ENCODE results near the gene DMRT1.

DMRT1 gene

DNA sequence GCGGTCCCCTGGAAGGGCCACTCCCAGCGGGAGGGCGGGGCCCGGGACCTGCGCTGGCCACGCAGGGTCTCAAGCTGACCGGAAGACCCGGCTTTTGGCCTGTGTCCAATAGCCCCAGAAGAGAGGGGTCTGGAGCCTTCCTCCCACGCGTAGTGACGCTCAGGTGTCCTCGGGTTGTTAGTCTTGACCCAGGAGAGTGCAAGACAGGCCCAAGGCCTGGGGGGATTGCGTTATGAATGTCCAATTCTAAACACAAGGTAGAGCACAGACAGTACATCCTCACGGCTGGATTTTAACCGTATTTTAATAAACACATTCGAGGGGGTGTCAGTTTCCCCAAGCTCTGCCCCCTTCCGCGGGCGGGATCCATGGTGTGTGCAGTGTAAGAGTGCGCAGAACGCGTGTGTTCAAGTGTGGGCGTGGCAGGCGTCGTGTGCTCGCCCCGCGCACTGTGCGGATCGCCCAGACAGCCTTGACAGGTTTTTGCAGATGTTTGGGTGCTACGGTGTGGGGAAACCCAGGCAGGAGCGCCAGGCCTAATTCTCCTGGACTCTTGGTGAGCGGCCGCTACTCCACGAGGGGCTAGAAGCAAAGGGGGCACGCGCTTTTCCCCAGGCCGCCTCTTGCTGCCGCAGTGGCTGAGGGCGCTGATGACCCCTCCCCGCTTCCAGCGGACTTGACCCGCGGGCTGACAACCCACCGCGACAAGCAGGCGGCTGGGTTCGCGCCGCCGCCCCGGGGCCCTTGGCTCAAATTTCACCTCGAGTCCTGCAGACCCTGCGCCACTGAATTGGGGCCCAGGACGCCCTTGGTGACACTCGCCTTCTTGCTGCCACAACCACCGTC, 128.9 kb downstream of the DMRT1 start:
- no peak for DNase-seq (ENCODE audit: low read depth in 2 of 2)

DNA sequence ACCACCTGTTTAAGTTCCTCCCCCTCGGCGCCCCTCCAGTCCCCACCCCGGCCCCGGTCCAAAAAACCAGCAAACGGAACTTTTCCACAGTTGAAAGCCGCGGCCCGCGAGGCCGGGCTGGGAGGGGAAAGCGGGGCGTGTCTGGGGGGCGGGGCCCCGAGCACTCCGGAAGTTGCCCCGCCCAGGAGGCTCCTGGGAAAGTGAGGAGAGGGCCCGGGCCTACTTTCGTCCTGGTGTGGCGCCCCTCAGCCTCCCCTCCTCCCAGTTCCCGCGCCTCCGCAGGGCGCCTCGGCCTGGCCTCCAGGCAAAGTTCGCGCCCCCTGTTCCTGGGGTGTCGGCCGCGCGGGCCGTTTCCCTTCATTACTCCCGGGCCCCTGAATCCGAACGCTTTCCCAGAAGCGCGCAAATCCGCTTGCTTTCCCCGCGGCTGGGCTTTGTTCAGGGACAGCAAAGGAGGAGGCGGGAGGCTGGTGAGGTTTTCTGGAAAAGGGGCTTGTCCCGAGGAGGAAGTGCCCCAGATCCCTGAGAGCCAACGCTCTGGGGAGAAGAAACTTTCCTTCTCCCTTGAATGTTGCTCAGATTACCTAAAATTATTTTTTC, 130.5 kb downstream of the DMRT1 start:
- no peak for DNase-seq (ENCODE audit: low read depth in 2 of 2)

DNA sequence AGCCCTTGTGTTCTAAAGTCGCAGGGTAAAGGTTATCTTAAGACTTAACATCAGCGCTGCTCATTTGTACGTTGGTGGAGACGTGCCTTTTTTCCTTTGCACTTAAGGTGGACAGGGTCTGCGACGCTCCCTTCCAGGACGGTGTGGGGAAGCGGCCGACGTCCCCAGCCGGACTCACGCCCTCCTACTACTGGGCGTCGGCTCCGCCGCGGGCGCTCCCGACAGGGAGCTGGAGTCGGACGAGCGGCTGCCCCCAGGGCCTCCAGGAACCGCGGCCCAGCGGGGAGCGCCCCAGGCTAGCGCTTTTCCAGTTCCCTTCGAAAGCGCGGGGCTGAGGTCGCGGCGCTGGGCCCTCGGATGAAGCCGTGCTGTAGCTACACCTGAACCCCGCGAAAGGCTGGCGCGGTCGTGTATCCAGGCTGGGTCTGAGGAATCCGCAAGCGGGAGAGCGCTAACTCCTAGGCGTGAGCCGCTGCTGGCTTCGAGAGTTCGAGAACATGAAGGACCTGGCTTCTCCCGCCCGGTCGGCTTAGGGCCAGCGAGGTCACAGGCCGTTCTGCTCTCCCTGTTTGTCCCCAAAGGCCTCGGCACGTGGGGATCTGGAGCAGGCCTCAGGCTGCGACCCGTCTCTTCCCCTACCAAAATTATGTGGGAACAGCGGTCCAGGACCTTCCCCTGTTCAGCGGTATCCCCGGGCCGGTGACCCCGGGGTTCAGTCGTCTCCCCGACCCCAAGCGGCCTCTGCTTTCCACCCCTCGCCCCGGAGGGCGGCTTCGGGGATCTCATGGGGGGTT, 131.2 kb downstream of the DMRT1 start:
- no peak for DNase-seq (ENCODE audit: low read depth in 2 of 2)

DNA sequence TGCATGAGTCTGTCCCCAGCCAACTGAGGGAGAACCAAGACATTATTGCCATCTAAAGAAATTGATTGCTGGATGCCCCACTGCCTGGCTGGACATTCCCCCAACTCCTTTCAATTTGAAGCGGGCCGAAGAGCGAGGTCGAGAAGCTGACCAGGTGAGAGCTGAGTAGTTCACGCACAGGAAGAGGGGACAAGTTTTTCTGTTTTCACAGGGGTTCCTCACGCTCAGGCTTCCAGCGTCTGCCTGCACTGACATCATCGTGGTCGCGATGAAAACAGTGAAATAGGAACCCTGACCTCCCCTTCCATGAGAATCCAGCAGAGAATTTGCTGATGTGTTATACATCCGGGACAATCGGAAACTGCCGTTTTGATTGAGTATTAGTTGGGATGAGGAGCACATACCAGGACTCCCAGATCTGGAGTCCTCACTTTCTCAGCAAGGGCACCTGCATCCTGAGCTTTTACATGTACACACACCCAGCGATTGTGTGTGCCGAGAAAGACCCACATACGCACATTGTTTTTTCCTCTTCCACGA, 131.9 kb downstream of the DMRT1 start:
- DNase-seq (ENCODE audit: low read depth in 2 of 2): no peak

DNA sequence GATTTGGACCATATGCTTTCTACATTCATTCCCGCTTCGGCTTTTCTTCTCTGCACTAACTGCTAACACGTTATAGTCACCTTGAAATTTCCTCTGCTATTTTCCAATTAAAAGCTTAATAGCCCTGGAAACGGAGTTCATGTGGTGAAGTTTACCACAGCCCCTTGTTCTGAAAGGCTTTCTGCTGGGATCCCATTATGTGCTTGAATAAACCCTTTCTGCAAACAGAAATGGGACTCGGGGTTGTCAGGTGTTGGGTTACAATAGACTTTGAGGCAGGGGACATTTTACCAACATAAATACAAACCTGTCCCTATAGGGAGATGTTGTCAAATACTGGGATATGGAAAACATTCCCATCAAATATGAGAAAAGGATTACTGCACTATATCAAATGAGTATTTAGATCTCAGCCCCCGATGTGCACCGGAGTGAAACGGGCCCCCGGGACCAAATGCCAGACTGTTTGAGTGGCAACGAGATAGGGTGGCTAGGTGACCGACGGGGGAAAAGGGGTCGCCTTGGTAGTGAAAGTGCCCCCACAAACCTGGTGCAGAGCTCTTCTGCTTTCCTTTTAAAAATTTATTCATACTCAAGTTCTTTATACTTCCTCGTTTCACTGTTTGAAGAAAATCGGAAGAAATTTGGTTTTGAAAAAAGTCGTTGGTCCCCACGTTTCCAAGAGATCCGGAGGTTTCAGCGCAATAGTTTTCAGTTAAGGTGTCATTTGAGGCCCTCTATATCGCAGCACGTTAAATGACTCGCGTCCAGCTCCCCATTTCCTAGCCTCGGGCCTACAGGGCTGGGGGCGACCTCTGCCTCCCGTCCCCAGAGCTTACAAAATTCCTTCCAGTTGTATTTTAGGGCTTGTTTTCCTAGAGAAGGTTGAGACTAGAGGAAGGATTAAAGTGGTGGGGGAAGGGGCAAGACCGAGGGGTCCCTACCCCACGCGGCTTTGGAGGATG, 132.8 kb downstream of the DMRT1 start:
- no peak for DNase-seq (ENCODE audit: low read depth in 2 of 2)

DNA sequence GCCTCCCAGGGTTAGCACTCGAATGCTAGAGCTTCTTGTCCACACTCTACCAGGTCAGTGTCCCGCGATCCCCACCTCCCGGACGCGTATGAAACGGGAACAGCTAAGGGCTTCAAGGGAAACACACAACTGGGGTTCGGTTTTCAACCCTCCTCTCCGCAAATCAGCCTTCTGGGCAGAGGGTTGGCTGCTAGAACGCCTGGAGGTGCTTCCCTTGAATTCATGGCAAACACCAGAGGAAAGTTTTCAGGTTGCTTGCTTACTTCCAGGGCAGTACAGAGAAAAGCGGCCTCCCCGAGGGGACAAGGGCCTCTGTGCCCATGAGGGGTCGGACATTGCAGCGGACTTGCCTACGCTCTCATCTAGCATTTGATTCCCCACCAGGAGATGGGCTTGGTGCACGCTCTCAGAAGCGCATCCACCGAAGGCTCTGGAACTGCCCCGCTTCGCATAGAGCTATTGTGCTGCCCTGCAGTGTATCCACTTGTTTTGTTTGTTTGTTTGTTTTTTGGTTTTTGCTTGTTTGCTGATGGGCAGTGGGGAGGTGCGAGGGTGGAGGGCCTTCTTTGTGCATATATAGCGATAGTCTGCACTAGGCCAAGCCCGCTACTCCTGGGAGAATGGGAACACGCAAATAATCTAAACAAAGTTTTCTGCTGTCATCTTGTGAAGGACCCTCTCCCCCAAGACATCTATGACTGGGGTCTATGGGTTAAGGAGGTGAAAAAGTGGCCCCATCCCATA, 133.7 kb downstream of the DMRT1 start:
- no peak for DNase-seq (ENCODE audit: low read depth in 2 of 2)

DNA sequence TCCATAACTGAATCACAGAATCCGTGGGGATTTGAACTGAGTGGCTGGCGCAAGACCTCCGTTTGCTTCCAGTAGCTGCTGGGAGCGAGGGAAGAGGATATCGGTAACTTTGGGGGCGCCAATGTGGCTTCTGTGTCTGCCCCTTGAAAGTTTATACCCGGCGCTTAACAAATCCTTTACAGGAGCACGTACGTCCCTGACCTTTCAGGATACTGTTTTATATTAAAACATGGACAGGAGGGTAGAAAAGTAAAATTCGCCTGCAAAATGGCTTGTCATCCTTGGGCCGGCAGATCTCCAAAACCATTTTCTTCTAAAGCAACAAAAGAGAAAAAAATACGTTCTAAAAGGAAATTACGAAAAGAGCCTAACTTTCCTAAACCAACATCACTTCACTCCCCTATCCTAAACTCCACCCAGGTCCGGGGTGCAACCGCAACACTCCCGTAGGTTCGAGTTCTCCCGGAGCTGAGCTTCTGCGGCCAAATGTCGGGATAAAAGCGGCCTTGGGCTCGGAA, 134.3 kb downstream of the DMRT1 start:
- no peak for DNase-seq (ENCODE audit: low read depth in 2 of 2)

DNA sequence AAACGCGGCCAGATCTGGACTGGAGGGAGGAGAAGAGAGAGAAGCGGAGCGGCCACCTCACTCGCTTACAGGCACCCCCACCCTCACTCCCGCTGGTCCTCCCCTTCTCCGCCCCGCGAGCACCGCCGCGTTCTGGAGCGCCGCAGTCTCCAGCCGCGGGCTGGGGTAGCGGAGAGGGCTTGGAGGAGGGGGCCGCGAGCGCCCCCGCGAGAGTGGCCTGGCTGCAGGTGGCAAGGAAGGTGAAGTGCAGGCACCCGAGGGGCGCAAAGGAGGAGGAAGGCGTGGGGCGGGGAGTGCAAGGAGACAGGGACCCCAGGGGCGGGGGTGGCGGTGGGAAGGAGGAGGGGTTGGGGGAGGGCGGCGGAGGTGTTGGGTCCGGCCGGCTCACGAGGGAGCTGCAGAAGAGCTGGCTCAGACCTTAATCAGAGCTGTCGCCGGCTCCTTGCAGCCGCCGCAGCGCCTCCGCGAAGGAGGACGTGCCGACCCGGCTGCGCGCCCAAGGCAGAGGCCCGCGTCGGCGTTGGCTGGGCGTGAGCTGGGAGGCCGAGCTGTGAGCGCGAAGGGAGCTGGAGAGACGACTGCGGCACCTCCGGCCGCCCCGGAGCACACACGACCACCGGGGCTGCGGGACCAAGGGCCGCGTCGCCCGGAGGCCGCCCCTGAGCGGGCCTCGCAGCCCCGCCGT, 134.9 kb downstream of the DMRT1 start, which contains the start of gene DMRT3:
Gene DMRT3 (plus strand): TSS at position 398 of the 685 bp plus-strand sequence. CDS start 347 bp downstream, outside the sequence.
- DNase-seq (ENCODE audit: low read depth in 2 of 2): no peak

DNA sequence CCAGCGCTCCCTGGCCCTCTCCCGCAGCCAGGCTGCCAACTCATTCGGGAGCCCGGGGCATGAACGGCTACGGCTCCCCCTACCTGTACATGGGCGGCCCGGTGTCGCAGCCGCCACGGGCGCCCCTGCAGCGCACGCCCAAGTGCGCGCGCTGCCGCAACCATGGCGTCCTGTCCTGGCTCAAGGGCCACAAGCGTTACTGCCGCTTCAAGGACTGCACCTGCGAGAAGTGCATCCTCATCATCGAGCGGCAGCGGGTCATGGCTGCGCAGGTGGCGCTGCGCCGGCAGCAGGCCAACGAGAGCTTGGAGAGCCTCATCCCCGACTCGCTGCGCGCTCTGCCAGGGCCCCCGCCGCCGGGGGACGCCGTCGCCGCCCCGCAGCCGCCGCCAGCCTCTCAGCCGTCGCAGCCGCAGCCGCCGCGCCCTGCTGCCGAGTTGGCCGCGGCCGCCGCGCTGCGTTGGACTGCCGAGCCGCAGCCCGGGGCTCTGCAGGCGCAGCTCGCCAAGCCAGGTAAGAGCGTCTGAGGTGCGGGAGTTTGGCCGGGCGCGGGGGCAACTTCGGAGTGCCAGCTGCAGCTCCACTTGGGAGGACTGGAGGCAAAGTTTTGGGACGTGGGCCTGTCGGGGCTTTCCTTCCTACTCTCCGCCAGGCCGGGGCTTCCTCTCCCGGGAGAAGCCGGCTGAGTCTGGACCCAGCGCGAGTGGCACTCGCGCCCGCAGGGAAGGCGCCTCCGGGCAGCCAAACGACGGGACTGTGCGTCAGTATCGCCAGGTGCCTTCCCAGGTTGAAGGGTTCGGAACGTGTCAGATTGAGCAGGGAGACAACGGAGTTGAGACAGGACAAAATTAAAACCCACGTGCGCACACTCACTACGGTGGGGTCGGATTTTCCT, 135.7 kb downstream of the DMRT1 start:
- no peak for DNase-seq (ENCODE audit: low read depth in 2 of 2)

DNA sequence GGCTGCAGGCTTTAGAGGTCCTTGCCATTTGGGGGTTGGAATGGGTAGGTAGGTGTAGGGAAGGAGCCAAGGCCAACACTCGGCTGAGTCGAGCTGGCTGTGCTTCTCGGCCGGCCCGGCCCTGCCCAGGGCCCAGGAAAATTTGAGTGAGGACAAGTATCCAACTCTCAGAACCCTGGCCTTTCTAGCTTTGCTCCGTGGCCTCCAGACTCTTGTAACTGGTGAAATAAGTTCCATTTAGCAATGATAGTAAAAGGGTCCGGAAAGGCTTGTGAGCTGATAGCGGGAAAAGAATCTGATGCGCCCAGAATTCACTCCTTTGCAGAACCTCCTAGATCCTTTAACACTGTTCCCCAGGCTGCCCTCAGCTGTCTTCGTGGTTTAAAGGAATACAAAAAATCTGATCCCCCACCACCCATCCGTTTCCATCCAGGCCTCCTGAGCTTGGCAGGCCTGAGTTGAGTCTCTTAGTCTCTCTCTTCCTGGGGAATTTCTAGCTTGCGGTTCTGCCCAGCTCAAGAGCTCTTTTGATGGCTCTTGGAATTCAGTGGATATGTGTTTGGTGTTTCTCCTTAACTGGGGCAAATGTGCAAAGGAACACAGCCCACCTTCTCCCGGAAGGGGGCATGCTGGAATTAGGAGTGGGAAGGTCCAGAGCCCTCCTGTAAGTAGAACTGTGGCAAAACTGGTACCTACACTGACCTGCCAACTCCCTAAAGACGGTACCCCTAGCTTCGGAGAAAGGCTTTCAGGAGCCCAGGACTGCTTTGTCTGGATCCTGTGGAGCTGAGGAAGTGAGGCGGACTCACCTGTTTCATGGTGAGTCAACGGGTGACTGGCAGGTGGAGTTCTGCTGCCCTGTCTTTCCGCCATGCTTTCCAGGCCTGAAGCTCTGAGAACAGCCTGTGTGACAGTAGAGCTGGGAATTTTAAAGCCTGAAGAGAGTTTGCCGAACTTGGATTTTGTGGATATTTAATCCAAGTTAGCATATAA, 136.6 kb downstream of the DMRT1 start:
- DNase-seq (ENCODE audit: low read depth in 2 of 2): no peak

DNA sequence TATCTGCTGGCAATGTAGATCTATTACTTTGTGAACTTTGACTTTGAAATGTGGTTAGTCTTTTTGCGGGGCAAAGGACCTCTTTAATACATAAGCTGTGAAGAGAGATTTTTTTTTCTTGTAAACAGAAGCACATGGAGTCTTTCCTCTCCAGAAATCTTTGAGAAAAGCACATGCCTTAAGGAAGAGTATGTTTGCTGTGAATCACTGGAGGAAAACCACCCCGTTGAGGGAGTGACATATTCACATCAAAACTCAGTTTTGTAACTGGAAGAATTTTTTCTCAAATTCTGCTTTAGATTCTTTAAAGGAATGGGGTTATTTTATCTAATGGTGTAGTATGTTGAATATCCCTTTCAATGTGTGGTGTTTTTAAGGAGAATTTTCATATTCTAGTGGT, 138.5 kb downstream of the DMRT1 start:
- no peak for DNase-seq (ENCODE audit: low read depth in 2 of 2)

DNA sequence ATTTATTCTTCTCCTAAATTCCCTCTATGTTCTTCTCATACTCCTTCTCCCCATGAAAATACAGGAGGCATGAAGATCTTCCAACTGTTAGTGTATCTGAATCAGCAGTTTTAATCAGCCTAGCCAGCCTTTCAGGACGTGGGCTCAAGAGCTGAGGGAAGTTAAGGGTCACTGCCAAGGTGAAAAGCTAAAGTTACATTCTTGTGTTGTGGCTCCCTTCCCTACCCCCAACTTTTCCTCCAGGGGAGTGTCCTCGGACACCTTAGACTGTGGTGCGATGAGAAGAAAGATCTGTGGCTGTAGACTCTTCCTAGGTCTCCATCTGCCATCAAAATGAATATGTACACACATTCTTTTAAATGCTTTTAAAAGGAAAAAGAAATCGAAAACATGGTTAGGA, 139.1 kb downstream of the DMRT1 start:
- DNase-seq (ENCODE audit: low read depth in 2 of 2): no peak

DNA sequence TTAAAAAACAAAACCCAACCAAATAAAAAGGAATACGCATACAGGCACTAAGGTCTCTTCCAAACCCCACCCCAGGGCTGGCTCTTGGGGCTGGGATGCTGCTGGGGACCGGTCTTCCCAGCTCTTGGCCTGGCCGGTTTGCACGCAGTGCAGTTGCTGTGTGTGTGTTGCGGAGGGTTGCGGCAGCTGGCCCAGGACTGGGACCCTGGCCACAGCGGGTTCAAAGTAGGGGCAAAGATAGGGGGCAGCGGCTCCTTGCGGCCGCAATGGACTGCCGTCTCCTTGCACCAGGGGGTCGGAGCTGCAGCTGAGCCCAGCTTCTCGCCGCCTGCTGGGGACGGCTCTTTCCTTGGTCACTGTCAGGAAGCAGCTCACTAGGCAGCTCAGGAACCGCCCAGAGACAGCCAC, 140.0 kb downstream of the DMRT1 start:
- no peak for DNase-seq (ENCODE audit: low read depth in 2 of 2)

DNA sequence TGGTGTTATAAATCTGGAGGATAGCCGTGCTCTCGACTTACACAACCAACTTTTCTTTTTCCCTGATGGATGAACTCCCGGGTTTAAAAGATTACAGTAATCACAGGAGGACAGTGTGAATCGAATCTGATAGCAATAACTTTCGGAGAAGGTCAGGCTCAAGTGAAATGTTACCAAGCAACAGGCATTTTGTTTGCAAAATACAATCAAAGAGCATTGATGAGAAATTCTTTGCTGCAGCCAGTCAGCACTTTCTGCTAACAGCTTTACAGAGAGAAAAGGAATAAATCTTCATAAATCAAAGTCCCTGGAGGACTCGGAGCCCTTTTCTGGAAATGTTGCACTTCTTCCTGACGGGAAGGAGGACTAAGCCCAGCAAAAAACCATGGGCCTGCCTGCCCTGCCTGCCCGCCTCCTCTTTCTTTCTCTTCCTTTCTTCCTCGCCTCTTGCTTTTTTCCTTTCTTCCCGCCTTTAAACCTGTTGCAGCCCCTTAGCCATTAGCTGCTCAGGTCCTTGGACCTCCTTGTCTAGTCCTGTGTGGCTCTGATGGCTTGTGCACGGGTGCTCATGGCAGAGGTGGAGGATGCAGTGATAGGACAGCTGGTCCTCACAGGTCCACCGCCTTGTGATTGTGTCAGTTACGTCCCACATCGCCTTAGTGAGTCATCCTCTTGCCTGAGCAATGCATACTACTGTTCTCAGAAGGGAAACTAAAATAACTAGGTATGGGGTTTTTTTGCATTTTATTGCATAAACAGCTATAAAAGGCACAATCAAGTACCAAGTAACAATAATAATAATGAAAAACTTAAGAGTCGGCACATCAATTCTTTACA, 141.1 kb downstream of the DMRT1 start:
- DNase-seq (ENCODE audit: low read depth in 2 of 2): no peak

DNA sequence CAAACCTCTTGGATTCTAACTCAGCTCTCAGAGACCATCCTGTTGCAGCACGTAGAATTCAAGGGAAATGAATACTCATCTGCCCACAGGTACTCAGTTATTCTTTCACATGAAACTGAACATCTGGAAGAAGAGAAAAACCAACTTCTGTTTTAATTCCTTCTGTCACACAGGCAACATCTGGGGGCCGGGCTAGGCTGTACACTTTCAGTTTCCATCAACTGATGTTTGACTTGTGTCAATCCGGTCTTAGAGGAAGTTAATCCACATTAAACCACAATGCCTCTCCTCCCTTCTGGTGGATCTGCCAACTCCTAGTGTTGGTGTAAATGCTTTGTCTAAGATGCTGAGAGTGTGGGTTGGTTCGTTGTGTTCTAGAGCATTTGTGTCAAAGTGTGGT, 152.5 kb downstream of the DMRT1 start:
- DNase-seq (ENCODE audit: low read depth in 2 of 2): no peak

DNA sequence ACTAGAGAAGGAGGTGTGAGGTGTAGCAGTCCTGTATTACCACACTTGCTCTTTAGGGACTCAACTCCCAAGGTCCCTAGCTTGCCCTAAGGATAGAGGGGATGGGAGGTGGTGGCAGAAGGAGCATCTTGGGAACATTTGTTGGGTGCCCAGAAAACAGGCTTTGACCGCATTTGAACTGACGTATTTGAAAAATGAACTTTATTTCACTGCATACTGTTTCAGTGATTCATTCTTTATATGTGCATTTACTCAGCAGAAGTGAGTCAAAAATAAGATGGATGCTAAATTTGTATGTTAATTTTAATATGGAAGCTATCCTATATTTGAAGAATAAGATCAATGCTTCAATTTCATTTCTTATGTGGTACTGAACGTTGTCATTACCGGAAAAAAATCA, 153.7 kb downstream of the DMRT1 start:
- no peak for DNase-seq (ENCODE audit: low read depth in 2 of 2)

Measured in stimulated activated CD4-positive, alpha-beta T cell treated with anti-CD3 and anti-CD28 coated beads, Interleukin-1b, Interleukin-23, amount 100 ng/mL, for 1 hour (primary cell).